IPS-20b (cell line): Measurements from ENCODE around the gene PRSS37.
"Not testable (repeated sequence)": the region's sequence is repeated elsewhere in the genome, so short reads cannot be mapped to it uniquely, and the experiment has no call there.

Experiments
- H3K27ac ChIP-seq: one replicate; pipeline ENCODE4 v1.5.1; 2013; ENCODE audit warnings: low read length
- H3K27me3 ChIP-seq: 2 replicates; pipeline ENCODE4 v1.6.1; 2013; ENCODE audit warnings: mild to moderate bottlenecking, low read length, inconsistent platforms; ENCODE audit not compliant: insufficient read depth
- H3K36me3 ChIP-seq: 2 replicates; pipeline ENCODE4 v1.6.1; 2013; ENCODE audit warnings: low read depth, mild to moderate bottlenecking, inconsistent platforms, low read length, moderate library complexity; ENCODE audit not compliant: insufficient read depth
- H3K4me1 ChIP-seq: 2 replicates; pipeline ENCODE4 v1.6.1; 2013; ENCODE audit warnings: mild to moderate bottlenecking, control low read depth, inconsistent platforms, low read length, moderate library complexity; ENCODE audit not compliant: insufficient read depth
- H3K4me3 ChIP-seq: 2 replicates; pipeline ENCODE4 v1.5.1; 2013; ENCODE audit warnings: mild to moderate bottlenecking, low read length, inconsistent platforms
- H3K9ac ChIP-seq: 2 replicates; pipeline ENCODE4 v1.6.1; 2013; ENCODE audit warnings: low read depth, mild to moderate bottlenecking, inconsistent platforms, low read length, moderate library complexity
- H3K9me3 ChIP-seq: 2 replicates; pipeline ENCODE4 v1.6.1; 2013; ENCODE audit warnings: mild to moderate bottlenecking, low read depth, low read length, inconsistent platforms; ENCODE audit not compliant: insufficient read depth

The PRSS37 gene

DNA sequence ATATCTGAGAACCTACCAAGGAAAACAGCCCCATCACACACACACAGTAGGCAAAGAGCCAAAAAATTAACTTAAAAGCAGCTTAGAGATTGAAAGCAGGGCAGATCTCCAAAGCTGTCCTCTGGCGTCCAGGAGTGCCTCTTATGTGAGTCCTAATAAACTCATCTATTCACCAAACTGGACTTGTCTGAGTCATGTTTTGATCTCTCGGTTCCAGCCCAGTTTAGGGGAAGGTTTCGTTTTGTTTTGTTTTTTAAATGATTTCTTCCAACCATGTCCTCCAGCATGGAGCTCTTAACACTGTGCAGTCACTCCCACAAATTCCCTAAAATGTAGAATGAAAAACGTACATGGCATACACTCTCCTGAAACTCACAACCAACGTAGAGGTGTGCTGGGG is 6.7 kb upstream of the PRSS37 start:
- Histone ChIP-seq H3K9me3 (peaks cover 8% of the 10 kb centered on the region), H3K4me3 (no peak overlapping the region), H3K4me1 (no peaks in the 10 kb centered on the region), H3K36me3 (no peaks in the 10 kb centered on the region), H3K27me3 (no peaks in the 10 kb centered on the region), H3K27ac (no peak overlapping the region), H3K9ac (no peak overlapping the region)

DNA sequence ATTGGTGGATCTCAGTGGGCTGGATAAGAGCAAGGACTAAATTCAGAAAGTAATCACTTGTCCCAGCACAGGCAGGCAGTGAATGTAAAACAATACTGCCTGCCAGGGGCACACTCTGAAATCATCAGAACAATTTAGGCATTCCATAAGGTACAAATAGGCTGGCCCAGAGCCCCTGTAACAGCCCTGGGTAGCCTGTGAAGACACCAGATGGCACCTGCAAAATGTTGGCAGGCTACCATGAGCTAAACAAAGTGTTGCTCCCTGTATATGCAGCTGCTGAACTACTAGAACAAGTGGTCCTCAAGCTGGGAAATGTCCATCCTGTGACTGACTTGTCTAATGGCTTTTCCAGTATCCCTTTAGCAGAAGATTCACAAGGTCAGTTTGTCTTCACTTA is 3.0 kb upstream of the PRSS37 start:
- H3K27me3 ChIP-seq = no peaks in the 10 kb centered on the region
- H3K4me3 ChIP-seq = no peak overlapping the region
- no peak overlapping the region for H3K9ac ChIP-seq
- no peaks in the 10 kb centered on the region for H3K4me1 ChIP-seq
- H3K9me3 ChIP-seq = no peaks in the 10 kb centered on the region
- no peaks in the 10 kb centered on the region for H3K36me3 ChIP-seq
- no peak overlapping the region for H3K27ac ChIP-seq

DNA sequence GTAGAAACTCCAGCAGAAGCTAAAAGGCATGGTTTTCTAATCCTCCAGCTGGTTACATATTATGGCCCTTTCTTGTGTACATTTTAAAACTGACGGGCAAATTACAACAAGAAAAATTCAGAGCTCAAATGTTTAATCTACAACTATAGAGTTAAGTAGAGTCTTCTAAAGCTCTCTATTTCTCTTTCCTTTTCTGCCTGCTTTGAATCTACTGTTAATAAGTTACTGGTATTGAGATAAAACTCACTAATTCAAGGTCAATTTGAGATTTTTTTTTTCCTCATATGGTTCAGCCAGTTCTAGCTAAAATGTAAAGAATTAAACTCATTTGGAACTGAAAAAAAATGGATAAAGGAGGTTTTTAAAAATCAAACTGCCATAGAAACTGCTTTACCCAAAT is 1.6 kb upstream of the PRSS37 start:
- Histone ChIP-seq H3K9me3 (no peaks in the 10 kb centered on the region), H3K4me3 (no peak overlapping the region), H3K4me1 (no peaks in the 10 kb centered on the region), H3K36me3 (no peaks in the 10 kb centered on the region), H3K27ac (no peak overlapping the region), H3K9ac (no peak overlapping the region), H3K27me3 (no peaks in the 10 kb centered on the region)

DNA sequence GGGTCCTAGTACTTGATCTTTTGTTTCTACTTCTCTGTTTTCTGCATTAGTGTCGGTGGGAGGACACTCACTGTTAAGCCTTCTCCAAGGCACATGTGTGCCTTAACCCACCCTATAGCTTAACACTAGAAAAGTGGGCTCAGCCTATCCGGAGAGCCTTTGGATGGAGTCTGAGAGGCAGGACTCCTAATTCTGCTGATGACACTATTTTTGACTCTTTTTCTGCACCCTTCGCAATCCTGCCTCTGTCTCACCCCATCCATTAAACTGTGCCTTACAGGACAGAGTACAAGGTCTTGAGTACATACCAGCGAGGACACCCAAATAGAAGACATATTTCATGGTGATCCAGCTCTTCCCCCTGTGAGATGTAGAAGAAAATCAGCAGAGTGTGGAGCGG is 577 bp downstream of the PRSS37 start:
- no peaks in the 10 kb centered on the region for H3K9me3 ChIP-seq
- no peak overlapping the region for H3K27ac ChIP-seq
- H3K9ac ChIP-seq = no peak overlapping the region
- H3K4me3 ChIP-seq = no peak overlapping the region
- H3K27me3 ChIP-seq = no peaks in the 10 kb centered on the region
- H3K36me3 ChIP-seq = no peaks in the 10 kb centered on the region
- no peaks in the 10 kb centered on the region for H3K4me1 ChIP-seq

GRCh38 chr7:141839256-141839655 is 2.0 kb downstream of the PRSS37 start:
- Histone ChIP-seq H3K9ac (no peak overlapping the region), H3K9me3 (no peaks in the 10 kb centered on the region), H3K4me1 (no peaks in the 10 kb centered on the region), H3K36me3 (no peaks in the 10 kb centered on the region), H3K4me3 (no peak overlapping the region), H3K27me3 (no peaks in the 10 kb centered on the region), H3K27ac (no peak overlapping the region)

- no peaks in the 10 kb centered on the region for H3K36me3 ChIP-seq
- H3K9ac ChIP-seq = no peak overlapping the region
- H3K4me1 ChIP-seq = no peaks in the 10 kb centered on the region
- H3K27me3 ChIP-seq = no peaks in the 10 kb centered on the region
- H3K9me3 ChIP-seq = no peaks in the 10 kb centered on the region
- H3K4me3 ChIP-seq = no peak overlapping the region
- H3K27ac ChIP-seq = no peak overlapping the region
Measured at GRCh38 chr7:141838581-141838980, 2.7 kb downstream of the PRSS37 start.

DNA sequence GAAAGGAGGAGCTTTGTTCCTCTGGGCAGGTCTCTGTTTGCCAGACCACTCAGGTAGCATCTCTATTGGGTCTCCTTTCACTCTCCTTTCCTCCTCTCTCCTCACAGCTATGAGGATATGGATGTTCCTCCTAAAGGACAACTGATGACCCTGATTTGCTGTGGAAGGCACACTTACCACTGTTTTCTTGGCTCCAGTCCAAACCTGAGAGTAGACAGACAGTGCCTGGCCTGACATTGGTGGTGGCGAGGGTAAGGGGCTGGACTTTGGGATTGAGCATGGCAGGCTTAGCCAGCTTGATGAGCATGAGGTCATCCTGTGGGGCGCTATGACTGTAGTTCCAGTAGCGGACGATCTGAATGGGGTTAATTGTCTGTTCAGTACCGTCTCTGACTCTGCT is 3.6 kb downstream of the PRSS37 start:
- no peak overlapping the region for H3K27ac ChIP-seq
- no peak overlapping the region for H3K4me3 ChIP-seq
- no peaks in the 10 kb centered on the region for H3K36me3 ChIP-seq
- no peaks in the 10 kb centered on the region for H3K27me3 ChIP-seq
- H3K9me3 ChIP-seq = no peaks in the 10 kb centered on the region
- H3K9ac ChIP-seq = no peak overlapping the region
- H3K4me1 ChIP-seq = no peaks in the 10 kb centered on the region

DNA sequence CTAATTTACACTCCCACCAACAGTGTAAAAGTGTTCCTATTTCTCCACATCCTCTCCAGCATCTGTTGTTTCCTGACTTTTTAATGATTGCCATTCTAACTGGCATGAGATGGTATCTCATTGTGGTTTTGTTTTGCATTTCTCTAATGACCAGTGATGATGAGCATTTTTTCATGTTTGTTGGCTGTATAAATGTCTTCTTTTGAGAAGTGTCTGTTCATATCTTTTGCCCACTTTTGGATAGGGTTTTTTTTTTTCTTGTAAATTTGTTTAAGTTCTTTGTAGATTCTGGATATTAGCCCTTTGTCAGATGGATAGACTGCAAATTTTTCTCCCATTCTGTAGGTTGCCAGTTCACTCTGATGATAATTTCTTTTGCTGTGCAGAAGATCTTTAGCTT is 18.9 kb downstream of the PRSS37 start:
- not testable (repeated sequence) for H3K4me1 ChIP-seq, H3K36me3 ChIP-seq, H3K27me3 ChIP-seq, H3K4me3 ChIP-seq, H3K9ac ChIP-seq, H3K27ac ChIP-seq
- peaks cover 11% of the 10 kb centered on the region; the same call in 1 of the 2 replicates for H3K9me3 ChIP-seq

DNA sequence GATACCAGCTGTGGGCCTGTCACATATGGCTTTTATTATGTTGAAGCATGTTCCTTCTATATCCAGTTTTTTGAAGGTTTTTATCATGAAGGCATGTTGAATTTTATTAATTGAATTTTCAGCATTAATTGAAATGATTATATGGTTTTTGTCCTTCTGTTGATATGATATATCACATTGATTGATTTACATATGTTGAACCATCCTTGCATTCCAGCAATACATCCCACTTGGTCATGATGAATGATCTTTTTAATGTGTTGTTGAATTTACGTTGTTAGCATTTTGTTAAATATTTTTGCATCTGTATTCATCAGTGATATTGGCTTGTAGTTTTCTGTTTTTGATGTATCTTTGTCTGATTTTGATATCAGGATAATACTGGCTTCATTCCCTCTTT is 21.2 kb downstream of the PRSS37 start:
- Histone ChIP-seq H3K9ac (no peak overlapping the region), H3K36me3 (no peaks in the 10 kb centered on the region), H3K9me3 (peaks cover 11% of the 10 kb centered on the region; the same call in 1 of the 2 replicates), H3K27ac (no peak overlapping the region), H3K4me3 (no peak overlapping the region), H3K4me1 (no peaks in the 10 kb centered on the region), H3K27me3 (no peaks in the 10 kb centered on the region)

- peaks cover 11% of the 10 kb centered on the region for H3K36me3 ChIP-seq
- no peaks in the 10 kb centered on the region for H3K27me3 ChIP-seq
- no peak overlapping the region for H3K4me3 ChIP-seq
- H3K9ac ChIP-seq = no peak overlapping the region
- H3K9me3 ChIP-seq = no peaks in the 10 kb centered on the region
- no peaks in the 10 kb centered on the region for H3K4me1 ChIP-seq
- H3K27ac ChIP-seq = no peak overlapping the region
Measured at GRCh38 chr7:141792526-141792925, 48.8 kb downstream of the PRSS37 start.

DNA sequence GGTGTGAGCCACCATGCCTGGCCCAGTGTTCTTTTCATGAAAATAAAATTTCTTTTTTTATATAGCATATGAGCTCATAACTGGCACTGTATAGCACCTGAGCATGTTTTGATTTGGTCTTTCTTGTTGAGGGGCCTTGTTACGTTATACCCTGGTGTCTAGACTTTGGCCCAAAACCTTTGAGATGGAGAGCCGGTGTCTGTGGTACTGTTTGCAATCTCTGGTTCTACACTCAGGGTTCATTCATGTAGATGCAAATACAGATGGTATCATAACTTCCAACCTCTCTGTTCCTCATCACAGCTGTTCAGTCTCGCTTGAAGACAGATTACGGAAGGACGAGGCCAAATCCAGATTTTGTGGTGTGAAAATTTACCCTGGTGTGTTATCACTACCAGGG is 51.4 kb downstream of the PRSS37 start, which contains the start of gene TAS2R5:
Gene TAS2R5 (plus strand): TSS at position 301 of the 400 bp plus-strand sequence. CDS start 145 bp downstream, outside the sequence.
- Histone ChIP-seq H3K4me1 (no peaks in the 10 kb centered on the region), H3K27ac (no peak within 1 kb of the TSS), H3K9me3 (no peaks in the 10 kb centered on the region), H3K27me3 (no peaks in the 10 kb centered on the region), H3K4me3 (no peak within 1 kb of the TSS), H3K9ac (no peak within 1 kb of the TSS), H3K36me3 (peaks cover 15% of the 10 kb centered on the region)

DNA sequence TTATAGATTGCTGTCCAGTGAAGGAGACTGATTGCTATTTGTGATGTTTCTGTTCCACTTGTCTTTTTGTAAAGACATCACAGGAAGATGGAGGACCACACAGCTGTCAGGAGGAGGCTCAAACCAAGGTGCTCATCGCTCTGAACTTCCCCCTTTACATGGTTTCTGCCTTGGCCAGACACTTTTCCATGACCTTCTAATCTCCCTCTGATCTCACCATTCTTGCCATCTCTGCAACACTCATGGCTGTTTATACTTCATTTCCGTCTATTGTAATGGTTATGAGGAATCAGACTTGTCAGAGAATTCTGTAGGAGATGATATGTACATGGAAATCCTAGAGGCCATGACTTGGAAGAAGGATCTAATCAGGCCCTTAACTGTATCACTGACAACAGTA is 53.0 kb downstream of the PRSS37 start:
- Histone ChIP-seq H3K36me3 (peaks cover 15% of the 10 kb centered on the region), H3K9ac (no peak overlapping the region), H3K9me3 (no peaks in the 10 kb centered on the region), H3K4me3 (no peak overlapping the region), H3K4me1 (no peaks in the 10 kb centered on the region), H3K27me3 (no peaks in the 10 kb centered on the region), H3K27ac (no peak overlapping the region)
